GM18502 (cell line): ENCODE measurements around the gene GNB1L.

ENCODE experiments used
- ATAC-seq: cut with Tn5 transposase; IDR thresholded peaks from one replicate; pipeline ENCODE4 v1.9.1; 2021; ENCODE audit warnings: mild to moderate bottlenecking; ENCODE audit not compliant: unreplicated experiment, poor library complexity

GNB1L gene

GRCh38 chr22:19744350-19745006 is 110.2 kb downstream of the GNB1L start:
- ATAC-seq = no peak

- ATAC-seq = no peak
Observed at GRCh38 chr22:19743651-19744050, 111.0 kb downstream of the GNB1L start.

- ATAC-seq = no peak
Observed at GRCh38 chr22:19743081-19743480, 111.6 kb downstream of the GNB1L start.

- no peak for ATAC-seq
Observed at GRCh38 chr22:19742160-19743066, 112.3 kb downstream of the GNB1L start.

- no peak for ATAC-seq
Observed at GRCh38 chr22:19741053-19741452, 113.6 kb downstream of the GNB1L start.

- ATAC-seq = no peak
Observed at GRCh38 chr22:19740586-19740985, 114.1 kb downstream of the GNB1L start.

- no peak for ATAC-seq
Observed at GRCh38 chr22:19739911-19740449, 114.7 kb downstream of the GNB1L start.

- no peak for ATAC-seq
Observed at GRCh38 chr22:19739448-19739895, 115.2 kb downstream of the GNB1L start.

GRCh38 chr22:19738664-19739447 is 115.8 kb downstream of the GNB1L start:
- no peak for ATAC-seq

GRCh38 chr22:19737846-19738663 is 116.6 kb downstream of the GNB1L start:
- no peak for ATAC-seq

- no peak for ATAC-seq
Observed at GRCh38 chr22:19735665-19736510, 118.8 kb downstream of the GNB1L start.

GRCh38 chr22:19734837-19735382 is 119.8 kb downstream of the GNB1L start:
- no peak for ATAC-seq

GRCh38 chr22:19734163-19734562 is 120.5 kb downstream of the GNB1L start:
- no peak for ATAC-seq

- no peak for ATAC-seq
Observed at GRCh38 chr22:19733755-19734154, 120.9 kb downstream of the GNB1L start.
